ENCODE results near the gene SNRNP200. TPM values are rescaled to one million over a fixed set of nuclear protein-coding genes. Genes with fewer than 3 reads are reported as not detected.
A peak's percentile ranks its signal among the peaks of the same experiment; 100 is the strongest.

Gene SNRNP200
- 40.4 TPM for total RNA-seq

- DNase-seq: peak; percentile 84
Observed at GRCh38 chr2:96305091-96305978, at the start of gene SNRNP200. SNRNP200 (minus strand) TSS chr2:96305546; CDS start chr2:96305437, 109 bp downstream.

- DNase-seq: no peak
Observed at GRCh38 chr2:96354492-96354891, 49.1 kb upstream of the SNRNP200 start.

GRCh38 chr2:96353606-96354101, 48.3 kb upstream of the SNRNP200 start:
- no peak for DNase-seq

GRCh38 chr2:96353032-96353561, 47.8 kb upstream of the SNRNP200 start:
- DNase-seq: no peak

GRCh38 chr2:96347395-96347794, 42.0 kb upstream of the SNRNP200 start:
- no peak for DNase-seq

GRCh38 chr2:96345868-96346462, 40.6 kb upstream of the SNRNP200 start:
- no peak for DNase-seq

GRCh38 chr2:96345438-96345837, 40.1 kb upstream of the SNRNP200 start:
- DNase-seq: no peak

GRCh38 chr2:96344011-96344410, 38.7 kb upstream of the SNRNP200 start:
- DNase-seq: no peak

GRCh38 chr2:96342085-96342484, 36.7 kb upstream of the SNRNP200 start:
- no peak for DNase-seq

GRCh38 chr2:96341641-96342040, 36.3 kb upstream of the SNRNP200 start:
- no peak for DNase-seq

GRCh38 chr2:96340493-96341414, 35.4 kb upstream of the SNRNP200 start:
- DNase-seq: no peak

- no peak for DNase-seq
Observed at GRCh38 chr2:96336873-96337272, 31.5 kb upstream of the SNRNP200 start.

GRCh38 chr2:96336104-96336775, 30.9 kb upstream of the SNRNP200 start:
- DNase-seq: no peak

GRCh38 chr2:96333708-96334107, 28.4 kb upstream of the SNRNP200 start:
- DNase-seq: no peak

- no peak for DNase-seq
Observed at GRCh38 chr2:96330407-96330806, 25.1 kb upstream of the SNRNP200 start.

- no peak for DNase-seq
Observed at GRCh38 chr2:96329874-96330273, 24.5 kb upstream of the SNRNP200 start.

- DNase-seq: no peak
Observed at GRCh38 chr2:96329456-96329855, 24.1 kb upstream of the SNRNP200 start.

GRCh38 chr2:96326990-96327820, 21.9 kb upstream of the SNRNP200 start:
- no peak for DNase-seq

- DNase-seq: no peak
Observed at GRCh38 chr2:96326564-96326963, 21.2 kb upstream of the SNRNP200 start.

GRCh38 chr2:96325884-96326255, 20.5 kb upstream of the SNRNP200 start:
- DNase-seq: no peak

All from occipital lobe (tissue), 2 donors.